GM12801 (cell line): ENCODE results near the gene CFAP97.

ENCODE experiments used
- CTCF ChIP-seq: IDR thresholded peaks from one replicate; pipeline ENCODE4 v1.5.1; 2011; ENCODE audit warnings: control low read depth; ENCODE audit not compliant: insufficient read length; ENCODE audit errors: extremely low read depth

CFAP97 gene

GRCh38 chr4:185229021-185229818 lies 25.4 kb upstream of the CFAP97 start:
- no peak for TF ChIP-seq CTCF

- TF ChIP-seq CTCF: no peak
These were observed 24.0 kb upstream of the CFAP97 start for GRCh38 chr4:185227713-185228278.

- TF ChIP-seq CTCF: no peak
These were observed 23.3 kb upstream of the CFAP97 start for GRCh38 chr4:185227131-185227551.

GRCh38 chr4:185225940-185226339 lies 22.1 kb upstream of the CFAP97 start:
- no peak for TF ChIP-seq CTCF

GRCh38 chr4:185224597-185224996 lies 20.8 kb upstream of the CFAP97 start:
- TF ChIP-seq CTCF: no peak

GRCh38 chr4:185222598-185222997 lies 18.8 kb upstream of the CFAP97 start:
- no peak for TF ChIP-seq CTCF

GRCh38 chr4:185221912-185222311 lies 18.1 kb upstream of the CFAP97 start:
- no peak for TF ChIP-seq CTCF
